Activated naive CD8-positive, alpha-beta T cell treated with anti-CD3 and anti-CD28 coated beads, Interleukin-2, amount 50 U/mL, for 16 hours (primary cell): ENCODE results near the gene DCAF5.

Source experiments
- DNase-seq: peaks from one replicate; pipeline ENCODE4 v3.0.0-alpha.2; 2020; ENCODE audit warnings: low read depth, low spot score

DCAF5 gene

DNA sequence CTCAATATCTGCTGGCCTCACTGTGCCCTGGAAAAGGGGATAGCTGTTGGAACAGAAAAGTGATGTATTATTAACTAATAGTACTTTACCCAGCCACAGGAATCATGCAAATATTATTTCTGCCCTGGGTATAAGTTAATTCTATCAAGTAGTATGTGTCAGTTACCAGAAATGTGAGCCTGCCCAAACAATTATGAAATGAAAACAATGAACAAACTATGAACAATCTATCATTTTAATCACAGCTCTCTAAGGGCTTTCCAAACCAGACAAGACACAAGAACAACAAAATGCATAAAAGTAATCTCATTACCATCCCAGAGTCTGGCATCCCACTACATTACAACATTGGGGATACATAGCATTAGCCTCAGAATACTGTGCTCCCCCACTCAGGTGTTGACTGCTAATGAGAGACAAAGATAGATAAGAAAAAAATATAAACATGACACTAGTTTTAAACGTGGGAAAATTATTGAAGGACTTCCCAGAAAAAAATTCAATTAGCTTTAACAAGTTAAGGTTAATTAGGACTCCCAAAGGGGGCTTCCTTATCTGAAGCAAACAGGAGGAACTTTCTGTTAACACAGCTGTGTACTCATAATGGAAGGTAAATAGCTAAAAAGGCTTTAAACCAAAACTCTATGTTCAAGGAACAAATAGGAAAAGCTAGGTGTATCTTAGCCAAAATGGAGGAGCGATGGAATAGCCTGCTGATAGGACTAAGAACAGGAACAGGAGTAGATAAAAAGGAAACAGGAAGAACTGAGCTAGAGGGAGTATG lies 3.3 kb downstream of the DCAF5 start:
- DNase-seq, result no peak

DNA sequence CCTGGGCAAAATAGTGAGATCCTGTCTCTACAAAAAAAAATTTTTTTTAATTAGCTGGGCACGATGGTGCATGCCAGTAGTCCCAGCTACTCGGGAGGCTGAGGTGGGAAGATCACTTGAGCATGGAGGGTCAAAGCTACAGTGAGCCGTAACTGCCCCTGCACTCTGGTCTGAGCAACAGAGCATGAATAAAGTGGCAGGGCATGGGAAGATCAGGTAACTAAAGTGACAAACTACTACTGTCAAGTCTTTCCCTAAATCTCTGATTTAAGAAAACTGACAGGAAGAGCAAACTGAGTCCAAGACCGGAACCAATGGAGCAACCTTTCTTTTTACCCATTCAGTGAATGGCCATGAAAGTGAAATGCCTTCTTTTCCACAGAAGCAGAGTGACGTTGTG lies 10.8 kb downstream of the DCAF5 start:
- DNase-seq, result no peak

DNA sequence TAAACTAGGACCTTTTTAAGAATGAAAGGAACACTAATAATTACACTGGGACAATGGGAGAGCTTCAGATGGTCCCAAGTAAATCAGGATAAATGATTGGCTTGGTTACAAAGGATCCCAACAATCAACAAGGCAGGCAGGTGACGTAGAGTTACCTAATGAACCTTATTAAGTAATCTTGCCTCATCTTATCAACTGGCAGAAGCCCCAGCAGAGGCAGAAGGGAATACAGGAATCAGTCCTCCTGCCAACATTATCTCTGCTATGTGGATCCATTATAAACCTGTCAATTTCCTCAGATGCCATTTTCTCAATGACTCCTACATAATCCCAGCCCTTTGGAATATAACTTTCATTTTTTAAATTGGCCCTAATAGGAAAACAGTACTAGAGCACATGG lies 11.4 kb downstream of the DCAF5 start:
- no peak for DNase-seq

DNA sequence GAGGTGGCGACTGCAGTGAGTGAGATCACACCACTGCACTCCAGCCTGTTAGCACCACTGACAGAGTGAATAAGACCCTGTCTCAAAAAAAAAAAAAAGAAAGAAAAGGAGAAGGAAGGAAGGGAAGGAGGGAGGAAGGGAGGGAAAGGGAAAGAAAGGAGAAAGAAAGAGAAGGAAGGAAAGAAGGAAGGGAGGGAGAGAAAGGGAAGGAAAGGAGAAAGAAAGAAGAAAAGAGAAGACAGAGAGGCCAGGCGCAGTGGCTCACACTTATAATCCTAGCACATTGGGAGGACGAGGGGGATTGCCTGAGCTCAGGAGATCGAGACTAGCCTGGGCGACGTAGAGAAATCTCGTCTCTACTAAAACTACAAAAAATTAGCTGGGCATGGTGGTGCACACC lies 13.2 kb downstream of the DCAF5 start:
- DNase-seq, result no peak

DNA sequence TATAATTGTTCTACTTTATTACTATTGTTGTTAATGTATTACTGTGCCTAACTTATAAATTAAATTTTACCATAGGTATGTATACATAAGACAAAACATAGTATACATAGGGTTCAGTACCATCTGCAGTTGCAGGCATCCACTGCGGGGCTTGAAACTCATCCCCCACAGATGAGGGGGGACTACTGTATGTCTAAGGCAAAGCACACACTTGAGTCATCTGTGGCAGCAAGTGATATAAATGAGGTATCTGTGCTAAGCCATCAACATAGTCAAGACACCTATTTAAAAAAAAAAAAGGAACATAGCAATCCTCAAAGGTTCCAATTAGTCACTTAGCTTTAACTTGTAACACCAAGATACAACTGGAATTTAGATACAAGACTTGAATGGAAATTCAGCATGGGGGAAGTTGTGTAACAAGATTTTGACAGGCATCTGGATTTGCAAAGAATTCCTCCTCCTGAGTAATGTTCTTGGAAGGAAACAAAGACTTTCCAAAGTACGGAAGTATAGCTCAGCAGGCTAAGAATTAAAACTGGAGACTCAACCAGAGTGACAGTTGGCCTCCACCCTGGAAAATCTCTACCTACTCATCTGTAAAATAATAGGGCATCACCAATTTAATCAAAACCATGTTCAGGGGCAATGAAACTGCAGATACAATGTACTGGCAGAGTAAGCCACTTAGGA lies 14.9 kb downstream of the DCAF5 start:
- DNase-seq, result no peak

DNA sequence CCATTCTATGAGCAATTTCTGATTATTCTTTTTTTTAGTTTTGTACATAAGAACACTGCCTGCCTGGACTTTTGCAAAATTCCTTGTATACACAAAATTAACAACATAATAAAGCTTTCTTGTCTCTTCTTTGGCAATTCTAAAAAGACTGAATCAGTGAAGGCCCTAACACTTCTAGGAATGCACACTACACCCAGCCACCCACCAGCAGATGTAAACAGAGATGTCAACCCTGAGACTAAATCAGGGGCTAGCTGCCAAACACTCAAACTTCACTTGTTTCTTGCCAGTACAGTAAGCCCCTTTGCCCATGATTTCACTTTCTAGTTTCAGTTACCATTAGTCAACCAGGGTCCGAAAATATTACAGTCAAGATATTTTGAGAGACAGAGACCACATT lies 15.5 kb downstream of the DCAF5 start:
- DNase-seq, result no peak

DNA sequence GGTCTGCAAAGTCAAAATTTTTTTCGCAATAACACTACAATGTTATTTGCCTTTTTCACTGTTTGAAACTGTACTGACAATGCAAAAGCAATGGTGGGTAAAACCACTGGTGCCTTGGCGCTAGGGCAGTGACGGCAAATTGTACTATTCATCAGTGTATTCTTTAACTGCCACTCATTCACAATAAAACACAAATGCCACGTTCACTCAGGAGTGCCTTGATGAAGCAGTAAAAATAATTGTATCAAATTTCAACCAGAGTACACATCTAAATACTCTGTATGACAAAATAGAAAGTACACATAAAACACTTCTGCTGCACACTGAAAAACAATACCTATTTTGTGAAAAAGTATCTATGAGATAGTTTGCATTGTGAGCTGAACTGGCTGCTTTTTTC lies 17.8 kb downstream of the DCAF5 start:
- no peak for DNase-seq

DNA sequence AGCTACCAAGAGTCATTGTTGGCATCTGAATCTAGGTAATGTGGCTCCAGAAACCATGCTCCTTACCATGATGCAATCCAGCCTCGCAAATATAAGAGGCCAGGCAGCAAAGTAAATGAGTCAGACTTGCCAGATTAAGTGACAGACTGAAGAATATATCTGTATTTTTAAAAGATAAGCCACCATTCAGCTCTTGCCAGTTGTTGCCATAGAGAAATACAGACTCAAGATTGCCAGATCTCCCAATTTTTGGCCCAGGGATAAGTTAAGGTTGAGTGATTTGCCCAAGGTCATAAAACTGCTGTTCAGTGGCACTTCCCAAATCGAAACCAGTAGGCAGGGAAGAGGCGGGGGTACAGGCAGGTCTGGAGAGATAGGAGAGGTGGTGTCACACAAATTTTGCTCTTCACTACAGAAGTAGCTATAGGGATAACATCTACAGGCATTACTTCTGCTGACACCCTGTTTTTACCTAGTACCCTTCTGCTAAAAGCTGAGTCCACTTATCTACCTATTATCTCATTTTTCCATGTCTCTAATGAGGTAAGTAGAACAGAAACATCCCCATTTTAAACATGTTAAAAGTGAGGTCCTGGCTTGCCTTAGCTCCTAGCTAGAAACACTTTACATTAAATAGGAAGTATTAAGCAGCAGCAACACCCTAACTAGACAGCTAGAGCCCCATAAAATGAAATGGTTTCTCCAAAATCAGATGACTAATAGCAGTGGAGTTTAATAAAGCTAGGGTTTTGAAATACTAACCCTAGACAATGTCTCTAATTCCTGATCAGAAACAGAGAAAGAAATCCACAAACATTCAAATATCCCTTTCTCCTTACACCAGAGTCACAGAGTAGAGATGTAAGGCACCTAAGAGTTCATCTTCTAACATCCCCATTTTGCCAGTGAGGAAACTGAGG lies 19.5 kb downstream of the DCAF5 start:
- DNase-seq, result no peak

DNA sequence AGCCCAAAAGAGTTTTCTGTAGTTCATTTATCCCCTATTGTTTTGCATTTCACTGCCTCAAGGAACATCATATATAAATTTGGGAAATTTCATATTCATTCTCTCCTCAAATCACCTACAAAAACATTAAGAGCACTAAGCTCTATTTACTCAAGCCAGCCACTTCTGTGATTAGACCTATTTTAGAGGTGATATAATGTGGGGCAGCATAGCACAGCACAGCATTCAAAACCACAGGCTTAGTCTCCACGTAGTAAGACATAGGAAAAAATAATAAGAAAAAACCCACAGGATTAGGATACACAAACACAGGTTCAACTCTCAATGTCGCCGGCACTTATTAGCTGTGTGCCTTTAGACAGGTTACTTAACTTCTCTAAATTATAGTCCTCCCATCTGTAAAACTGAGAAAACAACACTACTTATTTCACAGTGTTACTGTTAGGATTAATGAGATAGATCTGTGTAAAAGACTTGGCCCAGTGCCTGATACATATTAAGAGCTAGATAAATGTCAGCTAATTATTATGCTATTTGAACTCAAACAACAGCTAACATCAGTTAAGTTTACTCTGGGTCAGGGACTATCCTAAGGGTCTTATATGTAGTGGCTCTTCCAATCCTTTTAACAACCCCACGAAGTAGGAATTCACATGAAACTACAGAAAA lies 20.3 kb downstream of the DCAF5 start:
- no peak for DNase-seq

DNA sequence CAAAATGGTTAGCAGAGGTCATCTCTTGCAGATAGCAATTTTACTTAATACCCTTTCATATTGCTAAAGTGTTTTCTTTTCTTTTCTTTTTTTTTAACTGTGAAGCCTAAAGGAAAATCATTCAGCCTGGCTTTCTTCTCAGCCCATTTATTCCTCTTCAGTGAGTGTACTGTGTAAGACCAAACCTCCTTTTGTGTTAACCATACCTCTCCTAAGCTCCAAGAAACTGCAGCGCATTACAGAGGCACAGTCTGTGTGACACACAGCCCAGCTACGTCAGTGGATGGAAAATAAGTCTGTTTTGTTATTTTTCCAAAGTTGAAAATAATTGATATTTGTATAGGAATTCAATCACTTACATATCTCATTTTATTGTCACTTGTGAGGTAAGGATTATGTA lies 21.7 kb downstream of the DCAF5 start:
- no peak for DNase-seq

DNA sequence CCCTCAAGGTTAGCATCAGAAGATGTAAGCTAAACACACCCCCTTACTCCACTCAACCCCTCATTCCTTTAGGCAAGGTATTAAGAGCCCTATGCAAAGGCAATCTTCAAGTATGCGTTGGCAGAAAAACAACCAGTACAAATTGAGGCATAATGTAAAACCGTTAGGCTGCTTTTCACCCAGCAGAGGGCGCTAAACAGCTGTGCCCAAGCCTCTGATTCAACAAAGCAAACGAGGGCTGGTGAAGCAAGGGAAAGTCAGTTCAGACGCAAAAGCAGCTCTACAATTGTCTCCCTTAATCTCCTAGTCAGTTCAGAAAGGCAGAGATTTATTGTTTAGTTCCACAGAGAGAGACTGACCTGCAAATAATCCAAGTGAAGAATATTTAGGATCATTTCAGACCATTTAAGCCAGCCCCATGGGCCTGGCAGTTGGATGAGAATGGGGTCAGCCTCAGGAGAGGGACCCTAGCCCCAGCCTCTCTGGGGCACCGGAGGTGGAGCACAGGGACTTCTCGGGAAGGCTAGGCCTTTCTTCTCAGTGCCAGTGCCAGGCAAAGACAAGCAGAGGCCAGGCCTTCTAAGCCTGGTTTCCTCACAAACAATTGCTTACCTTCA lies 23.5 kb downstream of the DCAF5 start:
- peak; percentile 35 for DNase-seq

DNA sequence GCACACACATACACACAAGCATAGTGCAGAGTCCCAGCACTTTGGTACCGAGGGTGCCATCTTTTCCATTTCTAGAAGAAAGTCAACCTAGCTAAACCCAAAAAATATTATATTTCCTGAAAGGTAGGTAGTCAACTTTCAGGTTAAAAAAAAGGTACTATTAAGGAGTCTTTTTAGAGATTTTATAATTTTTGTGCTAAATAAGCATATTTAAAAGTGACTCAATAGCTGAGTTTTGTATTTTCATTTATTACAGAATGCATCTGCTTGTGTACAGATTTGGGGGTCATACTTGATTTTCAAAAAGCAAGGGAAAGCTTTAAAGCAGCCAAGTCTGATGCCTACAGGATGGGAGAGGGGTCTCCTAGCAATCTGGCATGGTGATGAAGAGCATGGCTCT lies 34.6 kb downstream of the DCAF5 start:
- no peak for DNase-seq

DNA sequence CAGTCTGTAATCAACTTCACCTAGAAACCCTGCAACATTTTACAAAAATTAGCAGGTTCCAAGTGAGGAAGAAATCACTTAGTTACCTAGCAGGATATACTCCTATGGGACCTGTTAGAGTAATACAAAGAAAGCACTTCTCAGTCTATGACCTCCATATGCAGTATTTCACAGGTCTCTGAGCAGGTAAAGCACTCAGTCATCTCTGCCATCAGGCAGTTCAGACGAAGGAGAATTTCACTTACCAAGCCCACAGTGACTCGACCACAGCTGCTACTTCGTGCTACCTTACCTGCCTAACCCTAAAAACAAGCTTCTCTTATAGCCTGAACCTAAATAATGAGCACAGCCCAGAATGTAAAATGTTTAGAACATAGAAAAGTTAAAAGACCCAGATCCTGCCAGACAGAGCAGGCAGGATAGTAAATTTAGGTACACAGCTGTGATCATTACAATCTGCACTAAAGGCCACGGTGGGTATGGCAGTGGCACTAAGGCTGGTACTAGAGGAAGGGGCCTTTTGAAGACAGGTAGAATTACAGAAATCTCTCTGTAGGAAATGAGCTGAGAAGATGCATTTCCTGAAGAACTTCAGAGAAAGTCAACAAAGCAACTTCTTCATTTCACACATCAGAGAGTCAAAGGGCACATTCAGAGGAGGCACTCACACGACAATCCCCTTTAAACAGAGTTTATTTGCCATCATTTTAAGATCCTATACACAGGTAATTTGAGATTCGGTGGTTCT lies 35.7 kb downstream of the DCAF5 start:
- DNase-seq, result no peak

DNA sequence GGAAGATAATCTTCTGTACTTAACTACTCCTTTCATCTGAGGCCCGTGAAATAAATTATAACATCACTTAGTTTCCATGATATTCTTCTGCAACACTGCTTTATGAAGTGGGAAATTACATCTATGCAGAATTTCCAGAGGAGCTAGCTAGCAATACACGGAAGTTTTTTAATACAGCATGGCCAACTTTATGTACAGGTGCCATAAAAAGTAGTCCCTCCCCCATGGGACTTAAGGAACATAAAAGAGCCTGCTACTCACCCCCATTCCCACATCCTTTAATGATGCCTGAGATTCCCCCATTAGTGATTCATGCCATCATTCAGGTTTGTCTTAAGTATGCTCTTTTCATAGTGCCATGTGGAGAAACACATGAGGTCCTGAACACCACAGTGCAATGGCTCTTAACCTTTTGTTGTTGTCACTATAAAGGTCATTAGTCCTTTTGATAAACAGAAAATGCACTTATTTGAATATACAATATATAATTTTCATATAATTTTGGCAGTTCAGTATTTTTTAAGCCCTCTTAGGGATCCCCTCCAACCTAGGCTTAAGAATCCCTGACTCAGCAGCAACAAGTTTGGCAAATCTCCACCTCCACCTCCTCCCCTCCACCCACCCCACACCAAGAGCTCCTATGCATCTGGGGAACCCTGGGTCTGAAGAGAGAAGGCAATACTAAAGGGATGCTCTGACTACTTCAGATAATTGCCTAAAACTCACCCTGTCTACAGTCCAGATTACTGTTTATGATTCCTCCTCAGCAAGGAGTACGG lies 37.3 kb downstream of the DCAF5 start:
- no peak for DNase-seq

DNA sequence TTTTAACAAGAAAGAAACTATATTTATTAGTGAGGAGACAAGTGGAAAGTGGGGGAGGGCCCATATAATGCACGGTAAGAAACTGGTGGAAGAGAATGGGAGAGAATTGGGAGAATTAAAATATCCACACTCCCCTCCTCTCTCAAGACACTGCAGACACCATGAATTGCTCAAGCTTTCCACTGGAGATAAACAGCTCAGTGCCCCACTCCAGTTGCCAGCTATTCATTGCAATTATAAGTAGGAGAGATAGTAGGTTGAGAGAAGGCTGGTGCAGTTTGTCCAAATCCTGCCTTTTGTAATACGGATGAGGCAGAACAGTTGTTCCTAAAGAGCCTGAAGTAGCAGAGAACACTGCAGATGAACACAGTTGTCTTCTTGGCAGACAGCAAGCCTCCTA lies 38.2 kb downstream of the DCAF5 start:
- no peak for DNase-seq

DNA sequence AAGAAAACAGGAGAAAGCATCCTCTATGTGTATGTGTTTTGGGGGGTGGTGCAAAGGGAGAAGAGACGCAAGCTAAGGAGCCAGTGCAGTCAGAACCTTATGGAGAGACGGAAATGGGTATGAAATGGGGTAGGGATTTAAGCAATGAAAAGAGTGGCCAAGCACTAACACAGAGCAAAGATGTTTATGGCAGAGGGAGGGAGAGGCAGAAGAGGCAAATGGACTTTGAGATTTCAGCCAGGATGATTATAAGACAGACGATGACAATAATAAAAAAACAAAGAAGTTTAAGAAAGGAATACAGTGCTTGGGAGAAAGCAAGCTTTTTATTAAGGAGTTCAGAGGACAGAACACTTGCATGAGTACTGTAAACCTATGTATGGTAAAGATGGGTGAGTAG lies 44.6 kb downstream of the DCAF5 start:
- no peak for DNase-seq

DNA sequence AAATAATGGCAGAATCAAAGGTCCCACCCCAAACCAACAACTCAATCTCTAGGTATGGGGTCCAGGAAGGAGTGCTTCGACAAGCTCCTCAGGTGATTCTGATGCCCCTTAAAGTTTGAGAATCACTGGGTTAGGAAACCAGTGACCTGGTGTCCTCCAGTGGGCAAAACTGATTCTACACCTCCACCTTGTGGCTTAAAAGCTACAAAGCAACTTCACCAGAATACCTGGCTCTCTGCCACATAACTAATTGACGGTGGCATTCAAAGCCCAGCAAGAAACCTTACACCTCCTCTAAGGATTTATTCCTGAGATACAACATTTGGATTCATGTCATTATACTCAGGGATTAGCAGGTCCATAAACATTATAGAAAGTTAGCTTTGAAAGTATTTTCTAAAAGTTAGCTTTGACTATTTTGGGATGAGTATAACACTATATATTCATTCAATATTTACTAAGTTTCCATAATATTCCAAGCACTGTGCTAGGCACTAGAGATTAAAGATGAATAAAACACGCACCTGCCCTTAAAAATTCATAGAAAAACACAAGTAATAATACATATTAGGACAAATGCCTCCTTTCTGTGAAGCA lies 45.4 kb downstream of the DCAF5 start:
- DNase-seq, result no peak

DNA sequence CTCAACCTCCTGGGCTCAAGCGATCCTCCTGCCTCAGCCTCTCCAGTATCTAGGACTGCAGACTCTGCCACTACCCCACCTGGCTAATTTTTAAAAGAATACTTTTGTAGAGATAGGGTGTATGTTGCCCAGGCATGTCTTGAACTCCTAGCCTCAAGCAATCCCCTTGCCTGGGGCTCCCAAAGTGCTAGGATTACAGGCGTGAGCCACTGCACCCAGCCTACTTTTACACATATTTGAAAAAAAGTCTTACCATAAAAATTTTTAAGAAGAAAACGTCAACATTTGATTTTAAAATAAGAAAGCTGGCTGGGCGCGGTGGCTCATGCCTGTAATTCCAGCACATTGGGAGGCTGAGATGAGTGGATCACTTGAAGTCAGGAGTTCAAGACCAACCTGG lies 46.5 kb downstream of the DCAF5 start:
- no peak for DNase-seq

DNA sequence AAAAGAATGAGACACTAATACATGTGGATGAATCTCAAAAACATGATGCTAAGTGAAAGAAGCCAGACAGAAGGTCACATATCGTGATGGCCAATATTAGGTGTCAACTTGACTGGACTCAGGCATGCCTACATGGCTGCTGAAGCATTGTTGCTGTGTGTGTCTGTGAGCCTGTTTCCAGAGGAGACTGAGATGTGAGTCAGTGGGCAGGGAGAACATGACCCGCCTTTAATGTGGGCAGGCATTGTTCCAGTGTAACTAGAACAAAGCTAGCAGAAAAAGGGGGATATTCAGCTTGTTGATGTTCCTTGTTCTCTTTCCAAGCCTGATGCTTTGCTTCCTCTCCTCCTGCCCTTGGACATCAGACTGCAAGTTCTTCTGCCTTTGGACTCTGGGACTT lies 47.6 kb downstream of the DCAF5 start:
- no peak for DNase-seq
